GM13976 (cell line): Measurements from ENCODE around the gene ANKRD2.

Experiments
- DNase-seq: peaks from one replicate; pipeline ENCODE4 v3.0.0; 2012; ENCODE audit warnings: low spot score
- CTCF ChIP-seq: IDR thresholded peaks from 2 replicates; pipeline ENCODE4 v1.5.1; 2012; ENCODE audit warnings: borderline replicate concordance, mild to moderate bottlenecking; ENCODE audit not compliant: insufficient read depth; ENCODE audit errors: extremely low read depth, missing control alignments, control extremely low read depth
- in situ Hi-C: fragments of 300-500 bp; cut with MboI; formaldehyde crosslinking; loops from one replicate; pipeline ENCODE4 v1.12.0; 2022; ENCODE audit warnings: low sequenced_read_pairs, mixed read lengths, inconsistent platforms; ENCODE audit not compliant: unreplicated experiment

ANKRD2 gene

GRCh38 chr10:97611473-97611872 is 38.9 kb downstream of the ANKRD2 start:
- in situ Hi-C loops = no loop called here
- DNase-seq = no peak
- TF ChIP-seq CTCF = no peak

- in situ Hi-C loops = no loop called here
Observed at GRCh38 chr10:97612386-97612785, 39.8 kb downstream of the ANKRD2 start.

GRCh38 chr10:97618285-97618684 is 45.7 kb downstream of the ANKRD2 start:
- in situ Hi-C loops = no loop called here
- no peak for DNase-seq
- no peak for TF ChIP-seq CTCF

More at GRCh38 chr10:97612386-97612785, 39.8 kb downstream of the ANKRD2 start:
- peak; percentile 54 for DNase-seq
- TF ChIP-seq CTCF = no peak

GRCh38 chr10:97618733-97619132 is 46.2 kb downstream of the ANKRD2 start:
- in situ Hi-C loops = no loop called here
- TF ChIP-seq CTCF = no peak
- DNase-seq = no peak

- no peak for TF ChIP-seq CTCF
- in situ Hi-C loops = no loop called here
- no peak for DNase-seq
Observed at GRCh38 chr10:97623277-97623676, 50.7 kb downstream of the ANKRD2 start.

GRCh38 chr10:97627731-97628130 is 55.2 kb downstream of the ANKRD2 start:
- in situ Hi-C loops = no loop called here
- no peak for TF ChIP-seq CTCF
- no peak for DNase-seq

GRCh38 chr10:97628228-97628627 is 55.6 kb downstream of the ANKRD2 start:
- in situ Hi-C loops = no loop called here
- DNase-seq = no peak
- TF ChIP-seq CTCF = no peak
